ENCODE results near the gene PODN. TPM values are rescaled to one million over a fixed set of nuclear protein-coding genes. Genes with fewer than 3 reads are reported as not detected.

PODN gene
- total RNA-seq, 1 donor from 2014 or later = 0.53 TPM

GRCh38 chr1:53112861-53113260 lies 50.8 kb downstream of the PODN start:
- no peaks in the 10 kb centered on the region for H3K36me3 ChIP-seq (ENCODE audit: control insufficient read depth, insufficient read depth, low read length)
- TF ChIP-seq CTCF (IDR thresholded peaks at IDR 0.05; ENCODE audit: insufficient read depth, low read length, severe bottlenecking) = no peak
- no peak for FAIRE-seq
- no peak overlapping the region for H3K4me3 ChIP-seq (ENCODE audit: low read depth, low read length)
- no peaks in the 10 kb centered on the region for H3K27me3 ChIP-seq (ENCODE audit: control insufficient read depth, insufficient read depth, low read length)
- DNase-seq (ENCODE audit: low read depth) = no peak

- H3K4me3 ChIP-seq (ENCODE audit: low read depth, low read length) = no peak overlapping the region
- H3K36me3 ChIP-seq (ENCODE audit: control insufficient read depth, insufficient read depth, low read length) = no peaks in the 10 kb centered on the region
- FAIRE-seq = no peak
- no peak for TF ChIP-seq CTCF (IDR thresholded peaks at IDR 0.05; ENCODE audit: insufficient read depth, low read length, severe bottlenecking)
- H3K27me3 ChIP-seq (ENCODE audit: control insufficient read depth, insufficient read depth, low read length) = no peaks in the 10 kb centered on the region
- no peak for DNase-seq (ENCODE audit: low read depth)
Measured at GRCh38 chr1:53114090-53114489, 52.1 kb downstream of the PODN start.

GRCh38 chr1:53114581-53115400 lies 52.8 kb downstream of the PODN start:
- H3K27me3 ChIP-seq (ENCODE audit: control insufficient read depth, insufficient read depth, low read length) = no peaks in the 10 kb centered on the region
- FAIRE-seq = no peak
- TF ChIP-seq CTCF (IDR thresholded peaks at IDR 0.05; ENCODE audit: insufficient read depth, low read length, severe bottlenecking) = no peak
- DNase-seq (ENCODE audit: low read depth) = no peak
- no peak overlapping the region for H3K4me3 ChIP-seq (ENCODE audit: low read depth, low read length)
- no peaks in the 10 kb centered on the region for H3K36me3 ChIP-seq (ENCODE audit: control insufficient read depth, insufficient read depth, low read length)

- DNase-seq (ENCODE audit: low read depth) (no peak), FAIRE-seq (no peak)
- Histone ChIP-seq H3K4me3 (ENCODE audit: low read depth, low read length) (no peak overlapping the region), H3K27me3 (ENCODE audit: control insufficient read depth, insufficient read depth, low read length) (no peaks in the 10 kb centered on the region), H3K36me3 (ENCODE audit: control insufficient read depth, insufficient read depth, low read length) (no peaks in the 10 kb centered on the region)
- no peak for TF ChIP-seq CTCF (IDR thresholded peaks at IDR 0.05; ENCODE audit: insufficient read depth, low read length, severe bottlenecking)
Measured at GRCh38 chr1:53115403-53116306, 53.6 kb downstream of the PODN start.

GRCh38 chr1:53116307-53116810 lies 54.3 kb downstream of the PODN start:
- H3K36me3 ChIP-seq (ENCODE audit: control insufficient read depth, insufficient read depth, low read length) = no peaks in the 10 kb centered on the region
- no peak overlapping the region for H3K4me3 ChIP-seq (ENCODE audit: low read depth, low read length)
- FAIRE-seq = no peak
- DNase-seq (ENCODE audit: low read depth) = no peak
- no peak for TF ChIP-seq CTCF (IDR thresholded peaks at IDR 0.05; ENCODE audit: insufficient read depth, low read length, severe bottlenecking)
- no peaks in the 10 kb centered on the region for H3K27me3 ChIP-seq (ENCODE audit: control insufficient read depth, insufficient read depth, low read length)
